NCI-H748 (cell line): ENCODE results near the gene CCDC61.

ENCODE experiments used
- DNase-seq: peaks from one replicate; lab custom pipeline; 2025; ENCODE audit not compliant: unreplicated experiment; lab: John Stamatoyannopoulos, UW

The CCDC61 gene

GRCh38 chr19:45994998-45995714, at the start of gene CCDC61:
Gene CCDC61, plus strand, starts transcription at chr19:45995467. Its CDS starts 7,552 bp downstream, at chr19:46003019.
- peak; percentile 100 for DNase-seq

DNA sequence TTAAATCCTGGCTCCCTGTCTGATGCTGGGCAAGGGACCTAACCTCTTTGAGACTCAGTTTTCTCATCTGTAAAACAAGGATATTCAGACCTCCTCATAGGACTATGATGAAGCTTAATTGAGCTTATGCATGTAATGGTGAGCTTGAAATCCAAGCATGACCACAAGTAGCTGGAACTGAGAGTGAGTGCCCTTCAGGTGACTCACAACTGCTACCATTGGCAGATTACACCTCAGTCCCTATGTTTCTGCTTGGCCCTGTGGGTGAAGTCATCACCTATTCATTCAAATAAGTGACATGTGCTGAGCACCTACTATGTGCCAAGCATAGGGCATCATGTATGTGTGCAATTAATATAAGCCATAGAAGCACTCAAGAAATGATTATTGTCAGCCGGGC, 47.3 kb upstream of the CCDC61 start:
- DNase-seq, result no peak

DNA sequence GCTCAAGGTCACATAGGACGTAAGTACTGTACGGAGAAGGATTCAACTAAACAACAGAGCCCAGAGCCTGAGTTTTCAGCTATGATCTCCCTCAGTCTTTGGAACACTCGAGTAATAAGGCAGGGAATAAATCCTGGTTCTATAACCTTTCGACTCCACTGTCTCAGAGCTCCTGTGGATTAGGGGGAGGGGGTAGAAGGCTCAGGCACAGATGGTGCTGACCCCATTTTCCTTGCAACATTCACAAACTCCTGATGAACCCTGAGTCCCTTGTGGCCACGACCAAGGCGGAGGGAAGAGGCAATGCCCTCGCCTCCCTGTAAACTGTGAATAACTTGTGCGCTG, 43.0 kb upstream of the CCDC61 start:
- DNase-seq, result no peak

- DNase-seq, result peak; percentile 89
Observed at GRCh38 chr19:45952686-45953505, 42.4 kb upstream of the CCDC61 start.

DNA sequence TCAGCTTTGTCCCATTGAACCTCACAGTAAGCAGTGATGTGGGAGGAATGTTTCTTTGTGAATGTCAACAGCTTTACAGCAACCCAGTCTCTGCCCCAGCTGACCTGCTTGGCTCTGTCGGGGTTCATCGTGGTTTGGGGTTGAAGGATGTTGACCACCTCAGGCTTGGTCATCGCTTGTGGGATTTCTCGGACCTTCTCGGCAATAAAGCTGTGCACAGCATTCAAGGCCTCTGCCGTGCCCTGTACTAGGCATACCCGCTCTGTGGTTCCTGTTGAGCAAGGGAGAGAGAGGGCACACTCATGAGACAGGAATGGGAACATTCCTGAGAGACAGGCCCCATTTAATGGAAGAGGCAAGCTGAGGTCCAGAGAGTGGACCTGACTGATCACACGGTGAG, 41.6 kb upstream of the CCDC61 start:
- DNase-seq, result no peak

GRCh38 chr19:45954156-45954555, 41.1 kb upstream of the CCDC61 start:
- peak; percentile 82 for DNase-seq

DNA sequence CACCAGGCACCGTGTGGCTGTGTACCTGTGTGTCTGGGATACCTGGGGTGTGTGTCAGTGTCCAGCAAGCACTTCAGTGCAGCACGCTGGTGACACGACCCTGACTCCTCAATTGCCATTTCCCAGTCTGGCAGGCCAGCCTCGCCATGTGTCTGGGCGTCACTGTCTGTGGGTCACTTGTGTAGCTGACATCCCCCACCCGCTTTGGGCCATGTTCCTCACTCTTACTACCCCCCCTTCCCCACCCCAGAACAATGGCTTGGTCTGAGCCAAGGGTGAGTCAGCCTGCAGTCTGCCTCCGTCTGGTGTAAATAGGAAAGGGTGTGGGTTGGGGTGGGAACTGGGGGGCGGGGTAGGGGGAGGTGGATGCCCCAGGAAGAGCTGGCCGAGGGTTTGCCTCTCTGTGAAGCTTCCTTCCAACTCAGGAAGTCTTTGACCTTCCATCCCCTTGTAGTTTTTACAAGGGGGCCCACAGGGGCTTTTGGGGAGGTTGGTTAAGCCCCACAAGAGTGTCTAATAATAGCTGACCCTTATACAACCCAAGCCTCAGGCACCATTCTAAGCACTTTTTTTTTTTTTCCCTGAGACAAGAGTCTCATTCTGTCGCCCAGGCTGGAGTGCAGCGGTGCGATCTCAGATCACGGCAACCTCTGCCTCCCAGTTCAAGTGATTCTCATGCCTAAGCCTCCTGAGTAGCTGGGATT, 39.2 kb upstream of the CCDC61 start:
- no peak for DNase-seq

DNA sequence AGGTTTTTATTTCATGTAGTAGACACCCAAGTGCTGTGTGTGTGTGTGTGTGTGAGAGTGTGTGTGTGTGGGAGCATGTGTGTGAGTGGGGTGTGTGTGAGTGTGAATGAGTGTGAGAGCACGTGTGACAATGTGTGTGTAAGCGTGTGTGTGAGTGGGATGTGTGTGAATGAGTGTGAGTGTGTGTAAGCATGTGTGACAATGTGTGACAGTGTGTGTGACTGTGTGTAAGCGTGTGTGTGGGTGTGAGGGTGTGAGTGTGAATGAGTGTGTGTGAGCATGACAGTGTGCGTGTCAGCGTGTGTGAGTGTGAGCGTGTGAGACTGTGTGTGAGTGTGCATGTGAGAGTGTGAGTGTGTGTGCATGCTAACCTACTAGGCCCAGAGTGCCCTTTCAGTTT, 36.9 kb upstream of the CCDC61 start:
- DNase-seq, result no peak

DNA sequence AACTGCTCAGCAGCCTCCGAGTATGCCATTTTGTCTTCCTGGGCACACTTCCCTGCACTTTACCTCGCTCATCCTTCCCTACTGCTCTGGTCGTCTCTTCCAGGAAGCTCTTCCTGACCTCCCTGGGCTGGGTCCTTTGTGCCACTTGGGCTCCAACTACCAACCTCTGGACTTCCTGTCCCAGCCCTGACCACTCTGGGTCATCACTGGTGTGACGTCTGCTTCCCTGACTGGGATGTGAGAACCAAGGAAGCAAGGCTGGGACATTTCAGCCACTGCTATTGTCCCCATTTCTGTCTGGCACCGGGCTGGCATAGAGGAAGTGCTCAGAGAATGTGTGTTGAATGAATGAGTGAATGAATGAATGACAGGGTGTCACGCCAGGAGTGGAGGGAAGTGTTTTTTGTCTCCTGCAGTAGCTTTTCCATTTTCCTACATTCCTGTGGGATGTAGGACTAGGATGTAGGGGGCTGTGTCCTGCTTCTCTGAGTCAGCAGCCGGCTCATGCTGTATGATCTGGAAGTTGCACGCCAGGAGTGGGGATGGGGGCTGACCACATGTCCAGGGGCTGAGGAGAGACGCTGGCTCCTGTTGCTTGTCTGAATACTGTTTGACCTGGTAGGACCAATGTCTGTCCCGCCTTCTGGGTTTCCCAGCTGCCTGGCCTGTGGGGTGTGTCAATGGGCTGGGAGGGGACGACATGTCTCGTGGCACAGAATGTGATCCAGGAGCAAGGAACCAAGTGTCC, 36.3 kb upstream of the CCDC61 start:
- DNase-seq, result no peak

DNA sequence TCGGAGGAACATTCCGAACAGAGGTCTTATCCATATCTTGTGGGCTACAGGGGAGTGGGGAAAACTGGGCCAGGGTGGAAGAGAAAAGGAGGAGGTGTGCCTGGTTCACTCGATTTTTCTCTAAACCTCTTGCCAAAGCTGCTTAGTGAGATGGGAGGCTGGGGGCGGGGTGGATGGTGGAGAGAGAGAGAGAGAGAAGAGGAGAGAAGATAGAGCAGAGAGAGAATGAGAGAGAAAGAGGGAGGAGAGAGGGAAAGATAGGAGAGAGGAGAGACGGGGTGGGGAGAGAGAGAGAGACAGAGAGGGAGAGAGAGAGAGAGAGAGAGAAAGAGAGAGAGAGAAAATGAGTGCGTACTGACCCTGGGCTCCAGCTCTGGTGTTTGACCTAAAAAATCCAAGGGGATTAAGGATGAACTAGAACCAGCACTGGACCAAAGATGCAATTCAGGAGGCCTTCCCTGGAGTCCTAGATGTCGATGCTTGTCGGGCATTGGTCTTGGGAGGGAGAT, 35.7 kb upstream of the CCDC61 start:
- DNase-seq, result no peak

GRCh38 chr19:45960595-45961235, 34.6 kb upstream of the CCDC61 start:
- DNase-seq, result peak; percentile 29

GRCh38 chr19:45962021-45962420, 33.2 kb upstream of the CCDC61 start:
- DNase-seq, result no peak

DNA sequence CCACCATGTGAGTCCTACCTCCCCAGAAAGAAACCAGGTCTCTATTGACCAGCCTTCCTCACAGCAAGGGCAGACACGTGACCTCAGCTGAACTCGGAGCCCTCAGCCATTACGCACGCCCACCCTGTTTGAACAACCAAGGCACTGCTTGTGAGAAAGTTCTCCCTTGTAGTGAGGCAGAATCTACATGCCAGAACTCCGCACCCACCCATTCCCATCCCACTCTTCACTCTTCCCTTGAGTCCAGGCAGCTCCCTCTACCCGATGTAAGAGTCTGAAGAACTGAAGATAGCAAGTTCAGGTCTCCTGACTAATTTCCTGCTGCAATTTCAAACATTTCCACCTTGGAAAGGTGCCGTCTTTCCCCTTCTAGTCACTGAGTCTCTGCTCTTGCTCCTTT, 28.0 kb upstream of the CCDC61 start:
- DNase-seq, result no peak

GRCh38 chr19:45968626-45969025, 26.6 kb upstream of the CCDC61 start:
- no peak for DNase-seq

GRCh38 chr19:45969676-45970075, 25.6 kb upstream of the CCDC61 start:
- no peak for DNase-seq

DNA sequence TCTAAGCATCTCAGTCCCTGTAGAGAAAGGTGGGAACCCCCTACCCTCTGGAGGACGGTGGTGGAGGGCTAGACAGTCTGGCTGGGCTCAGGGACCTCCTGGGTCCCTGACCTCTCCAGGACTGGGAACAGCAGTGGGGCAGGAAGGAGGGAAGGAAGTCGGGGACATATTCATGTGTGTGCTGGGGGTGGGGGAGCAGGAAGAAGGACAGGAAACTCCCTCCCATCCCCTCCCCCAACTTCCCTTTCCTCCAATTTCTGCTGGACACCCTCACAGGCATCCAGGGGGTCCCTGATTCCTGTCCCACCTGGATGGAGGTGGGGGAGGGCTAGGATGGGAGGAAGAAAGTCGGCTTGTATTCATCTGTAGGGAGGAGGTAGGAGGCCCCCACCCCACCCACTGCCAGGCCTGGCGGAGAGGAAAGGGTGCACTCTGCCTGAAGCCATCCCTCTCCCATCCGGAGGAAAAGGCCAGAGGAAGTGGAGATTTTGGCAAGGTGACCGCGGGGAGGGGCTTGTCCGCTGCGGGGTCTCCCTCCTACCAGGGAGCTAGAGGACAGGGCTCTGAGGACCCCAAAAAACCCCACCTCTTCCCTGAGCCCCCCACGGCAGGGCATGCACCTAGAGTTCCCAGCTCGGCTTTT, 23.9 kb upstream of the CCDC61 start:
- DNase-seq, result no peak

DNA sequence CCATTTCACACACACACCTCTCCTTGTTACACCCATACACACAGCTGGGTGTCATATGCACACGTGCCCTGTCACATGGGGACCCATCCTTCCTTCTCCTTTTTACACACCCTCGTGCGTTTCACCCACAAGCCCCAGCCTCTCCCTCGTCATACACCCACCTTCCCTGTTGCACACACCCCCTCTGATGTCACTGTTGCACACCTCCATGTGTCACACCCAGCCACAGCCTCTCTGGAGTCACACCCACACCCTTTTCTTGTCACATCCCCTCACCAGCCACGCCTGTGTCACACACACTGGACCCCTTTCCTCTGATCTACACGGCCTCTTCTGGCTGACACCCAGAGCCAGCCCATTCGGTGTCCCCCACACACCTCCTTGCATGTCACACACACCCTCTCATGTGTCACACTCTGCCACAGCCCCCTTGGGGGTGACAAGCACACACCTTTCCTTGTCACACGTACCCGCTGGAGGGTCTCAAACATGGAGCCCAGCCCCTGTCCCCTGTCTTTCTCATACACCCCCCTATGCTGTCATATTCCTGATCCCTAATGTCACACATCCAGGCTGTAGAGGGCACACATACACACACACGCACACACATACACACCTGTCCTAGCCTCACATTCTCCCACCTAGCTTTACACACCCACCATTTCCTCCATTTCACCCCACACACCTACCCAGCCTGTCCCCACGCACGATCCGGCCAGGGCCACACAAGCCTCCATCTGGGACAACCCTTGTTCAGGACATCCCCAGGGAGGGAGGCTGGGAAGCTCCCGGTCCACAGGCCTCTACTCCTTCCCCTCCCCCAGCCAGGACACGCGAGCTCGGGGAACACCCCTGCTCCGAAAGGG, 23.0 kb upstream of the CCDC61 start:
- DNase-seq, result peak; percentile 40

GRCh38 chr19:45972947-45973540, 22.2 kb upstream of the CCDC61 start:
- peak; percentile 32 for DNase-seq
